AG09309 (cell line): ENCODE results near the gene ANKLE2.

Experiments used
- DNase-seq: peaks from one replicate; pipeline ENCODE4 v3.0.0-alpha.2; 2010; ENCODE audit warnings: low read depth
- H3K4me3 ChIP-seq: 2 replicates; pipeline ENCODE4 v1.5.1; 2011; ENCODE audit warnings: mild to moderate bottlenecking, low read depth, low read length, moderate library complexity; ENCODE audit not compliant: control insufficient read depth
- TF ChIP-seq, protein P1 (sequence below): IDR thresholded peaks from 2 replicates; pipeline ENCODE4 v1.5.1; 2011; ENCODE audit warnings: mild to moderate bottlenecking, low read depth, low read length, inconsistent platforms; ENCODE audit not compliant: insufficient read depth, control insufficient read depth; ENCODE audit errors: missing control alignments

The ANKLE2 gene

GRCh38 chr12:132723015-132723763, 38.4 kb downstream of the ANKLE2 start:
- TF ChIP-seq, protein P1, sequence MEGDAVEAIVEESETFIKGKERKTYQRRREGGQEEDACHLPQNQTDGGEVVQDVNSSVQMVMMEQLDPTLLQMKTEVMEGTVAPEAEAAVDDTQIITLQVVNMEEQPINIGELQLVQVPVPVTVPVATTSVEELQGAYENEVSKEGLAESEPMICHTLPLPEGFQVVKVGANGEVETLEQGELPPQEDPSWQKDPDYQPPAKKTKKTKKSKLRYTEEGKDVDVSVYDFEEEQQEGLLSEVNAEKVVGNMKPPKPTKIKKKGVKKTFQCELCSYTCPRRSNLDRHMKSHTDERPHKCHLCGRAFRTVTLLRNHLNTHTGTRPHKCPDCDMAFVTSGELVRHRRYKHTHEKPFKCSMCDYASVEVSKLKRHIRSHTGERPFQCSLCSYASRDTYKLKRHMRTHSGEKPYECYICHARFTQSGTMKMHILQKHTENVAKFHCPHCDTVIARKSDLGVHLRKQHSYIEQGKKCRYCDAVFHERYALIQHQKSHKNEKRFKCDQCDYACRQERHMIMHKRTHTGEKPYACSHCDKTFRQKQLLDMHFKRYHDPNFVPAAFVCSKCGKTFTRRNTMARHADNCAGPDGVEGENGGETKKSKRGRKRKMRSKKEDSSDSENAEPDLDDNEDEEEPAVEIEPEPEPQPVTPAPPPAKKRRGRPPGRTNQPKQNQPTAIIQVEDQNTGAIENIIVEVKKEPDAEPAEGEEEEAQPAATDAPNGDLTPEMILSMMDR: no peak
- no peak for DNase-seq
- no peak overlapping the region for H3K4me3 ChIP-seq

DNA sequence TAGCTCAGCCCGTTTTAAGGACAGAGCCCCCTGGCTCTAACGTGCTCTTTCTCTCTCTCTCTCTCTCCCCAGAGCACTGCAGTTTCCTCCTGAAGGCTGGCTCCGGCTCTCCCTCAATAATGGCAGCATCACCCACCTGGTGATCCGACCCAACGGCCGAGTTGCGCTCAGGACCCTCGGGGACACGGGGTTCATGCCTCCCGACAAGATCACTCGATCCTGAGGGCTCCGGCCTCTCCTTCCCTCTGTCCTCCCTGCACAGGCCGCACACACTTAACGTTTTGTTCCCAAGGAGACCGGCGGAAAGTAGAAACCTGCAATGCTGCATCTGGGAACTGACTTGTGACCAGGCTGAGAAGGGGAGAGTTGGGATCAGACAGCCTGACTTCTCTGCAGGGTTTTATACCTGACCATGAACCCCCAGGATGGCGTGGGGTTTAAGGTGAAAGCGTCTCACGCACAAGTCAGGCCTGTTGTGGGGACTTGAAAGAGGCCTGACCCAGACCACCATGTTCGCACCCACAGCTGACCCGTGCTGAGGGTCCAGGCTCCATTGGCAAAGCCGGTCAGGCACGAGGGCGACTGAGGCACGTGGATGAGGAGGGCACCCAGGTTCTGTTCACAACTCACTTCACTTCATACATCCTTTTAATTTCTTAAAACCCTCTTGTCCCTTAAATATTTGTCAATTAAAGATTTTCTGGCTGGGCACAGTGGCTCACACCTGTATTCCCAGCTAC, 40.9 kb downstream of the ANKLE2 start:
- TF ChIP-seq, protein P1: no peak
- no peak overlapping the region for H3K4me3 ChIP-seq
- DNase-seq: no peak

DNA sequence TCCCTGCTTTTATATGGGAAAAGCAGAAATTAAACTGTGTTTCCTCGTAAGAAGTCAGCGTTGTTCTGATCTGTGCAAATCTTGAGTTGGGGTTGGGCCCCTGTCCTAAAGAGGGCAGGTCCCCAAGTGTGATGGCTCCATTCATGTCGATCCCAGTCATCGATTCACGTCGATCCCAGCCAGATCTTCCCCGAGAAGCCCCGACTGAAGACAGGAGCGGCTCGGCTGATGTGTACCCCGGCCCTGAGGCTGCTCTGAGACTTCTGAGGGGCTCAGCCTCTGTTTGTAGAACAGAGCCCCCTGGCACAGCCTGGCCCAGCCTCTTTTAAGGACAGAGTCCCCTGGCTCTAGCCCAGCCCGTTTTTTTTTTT, 41.7 kb downstream of the ANKLE2 start:
- TF ChIP-seq, protein P1: no peak
- DNase-seq: no peak
- no peak overlapping the region for H3K4me3 ChIP-seq

- H3K4me3 ChIP-seq: no peak overlapping the region
- TF ChIP-seq, protein P1: no peak
- no peak for DNase-seq
Observed at GRCh38 chr12:132719141-132719953, 42.3 kb downstream of the ANKLE2 start.

DNA sequence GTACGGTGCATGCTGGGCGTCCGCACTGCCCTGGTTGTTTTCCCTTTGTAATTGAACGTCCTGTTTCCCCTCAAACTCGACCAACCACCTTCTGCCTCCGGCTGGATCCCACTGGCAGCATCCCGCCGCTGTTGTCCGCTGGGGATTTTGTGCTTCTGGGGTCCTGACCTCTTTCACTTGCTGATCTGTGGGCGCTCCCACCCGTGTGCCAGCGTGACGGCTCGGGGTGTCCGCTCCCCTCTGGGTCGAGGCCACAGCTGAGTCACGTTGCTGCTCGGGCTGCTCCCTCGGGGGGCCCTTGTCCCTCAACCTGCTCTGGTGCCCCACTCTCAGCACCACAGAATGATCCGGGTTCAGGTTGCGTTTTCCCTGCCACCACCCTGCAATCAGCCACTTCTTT, 43.0 kb downstream of the ANKLE2 start:
- TF ChIP-seq, protein P1: no peak
- no peak for DNase-seq
- H3K4me3 ChIP-seq: no peak overlapping the region

DNA sequence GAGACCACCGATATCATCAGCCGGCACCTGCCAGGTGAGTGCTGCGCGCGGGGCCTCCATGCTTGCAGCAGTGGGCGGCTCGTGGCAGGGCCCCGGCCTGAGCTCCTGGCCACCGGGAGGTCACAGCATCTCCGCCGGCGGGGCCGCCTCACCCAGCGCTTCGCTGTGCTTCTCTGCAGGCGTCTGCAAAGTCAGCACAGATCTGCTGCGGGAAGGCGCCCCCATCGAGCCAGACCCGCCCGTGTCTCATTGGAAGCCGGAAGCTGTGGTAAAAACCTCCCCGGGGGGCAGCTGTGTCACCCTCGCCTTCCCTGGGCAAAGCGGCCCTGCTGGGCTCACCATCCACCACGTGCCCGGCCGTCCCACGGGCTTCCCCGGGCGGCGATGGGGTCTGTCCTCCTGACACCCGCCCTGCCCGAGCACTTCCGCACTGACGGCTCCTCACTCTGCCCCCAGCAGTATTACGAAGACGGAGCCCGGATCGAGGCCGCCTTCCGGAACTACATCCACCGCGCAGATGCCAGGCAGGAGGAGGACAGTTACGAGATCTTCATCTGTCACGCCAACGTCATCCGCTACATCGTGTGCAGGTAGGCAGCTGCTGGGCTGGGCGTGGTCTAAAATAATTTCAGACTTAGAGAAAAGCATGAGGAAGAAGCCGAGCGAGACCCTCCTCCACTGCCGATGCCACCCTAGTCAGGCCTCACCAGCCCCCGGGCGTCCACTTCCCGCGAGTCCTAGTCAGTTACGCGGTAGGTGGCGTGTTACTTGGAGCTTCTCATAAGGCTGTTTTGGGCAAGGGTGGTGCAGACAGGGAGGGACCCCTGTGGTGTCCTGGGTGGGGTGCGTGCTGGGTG, 43.9 kb downstream of the ANKLE2 start:
- no peak for DNase-seq
- no peak overlapping the region for H3K4me3 ChIP-seq
- TF ChIP-seq, protein P1: no peak
